Lung microvascular endothelial cell (primary cell): ENCODE data around the gene MAMLD1. TPM values are rescaled to one million over a fixed set of nuclear protein-coding genes. Genes with fewer than 3 reads are reported as not detected.
"Not testable (repeated sequence)": the region's sequence is repeated elsewhere in the genome, so short reads cannot be mapped to it uniquely, and the experiment has no call there.

Experiments used
- DNase-seq, 2 donors: peaks; one replicate each; pipeline versions ENCODE4 v3.0.0 to v3.0.0-alpha.2; 2010; ENCODE audit warnings: low read depth in 2 of 2
- total RNA-seq: library from RNA; depleted of rRNA; stranded (reverse); fragments of >200 nt; gene quantifications from 2 replicates; pipeline ENCODE4 v1.2.1, GENCODE V29; 2014

The MAMLD1 gene
- total RNA-seq: 0.22 and 0.79 TPM in 2 replicates

GRCh38 chrX:150362599-150363481 lies at the start of gene MAMLD1:
Gene MAMLD1 (plus strand): TSS chrX:150363317. CDS start chrX:150445517, 82,200 bp downstream.
- DNase-seq: peak; percentile 79 to 80

- no peak for DNase-seq
Measured at GRCh38 chrX:150313514-150313913, 49.6 kb upstream of the MAMLD1 start.

- DNase-seq: no peak
Measured at GRCh38 chrX:150314186-150314585, 48.9 kb upstream of the MAMLD1 start.

- DNase-seq: no peak
Measured at GRCh38 chrX:150316564-150316963, 46.6 kb upstream of the MAMLD1 start.

GRCh38 chrX:150323020-150323419 lies 40.1 kb upstream of the MAMLD1 start:
- no peak for DNase-seq

GRCh38 chrX:150324035-150324728 lies 38.9 kb upstream of the MAMLD1 start:
- DNase-seq: peak; percentile 48 to 74

- DNase-seq: no peak
Measured at GRCh38 chrX:150324919-150325318, 38.2 kb upstream of the MAMLD1 start.

- no peak for DNase-seq
Measured at GRCh38 chrX:150326541-150327247, 36.4 kb upstream of the MAMLD1 start.

GRCh38 chrX:150329282-150329681 lies 33.8 kb upstream of the MAMLD1 start:
- peak in 1 of 2 donors; percentile 9 for DNase-seq

GRCh38 chrX:150329868-150330267 lies 33.2 kb upstream of the MAMLD1 start:
- DNase-seq: no peak

- DNase-seq: no peak
Measured at GRCh38 chrX:150332023-150332422, 31.1 kb upstream of the MAMLD1 start.

- no peak for DNase-seq
Measured at GRCh38 chrX:150334100-150334499, 29.0 kb upstream of the MAMLD1 start.

- DNase-seq: no peak
Measured at GRCh38 chrX:150334981-150335380, 28.1 kb upstream of the MAMLD1 start.

GRCh38 chrX:150337026-150337425 lies 26.1 kb upstream of the MAMLD1 start:
- no peak for DNase-seq

GRCh38 chrX:150337536-150337935 lies 25.6 kb upstream of the MAMLD1 start:
- no peak for DNase-seq

- no peak for DNase-seq
Measured at GRCh38 chrX:150338615-150339014, 24.5 kb upstream of the MAMLD1 start.

- no peak for DNase-seq
Measured at GRCh38 chrX:150339736-150340135, 23.4 kb upstream of the MAMLD1 start.

GRCh38 chrX:150340326-150340725 lies 22.8 kb upstream of the MAMLD1 start:
- DNase-seq: not testable (repeated sequence)

GRCh38 chrX:150347471-150347870 lies 15.6 kb upstream of the MAMLD1 start:
- DNase-seq: no peak

GRCh38 chrX:150348365-150348764 lies 14.8 kb upstream of the MAMLD1 start:
- no peak for DNase-seq

GRCh38 chrX:150352114-150352513 lies 11.0 kb upstream of the MAMLD1 start:
- no peak for DNase-seq

GRCh38 chrX:150352581-150352980 lies 10.5 kb upstream of the MAMLD1 start:
- no peak for DNase-seq
